Stomach (tissue), 9 donors: Measurements from ENCODE around the gene MALAT1. TPM values are rescaled to one million over a fixed set of nuclear protein-coding genes. Genes with fewer than 3 reads are reported as not detected.
"Not testable (repeated sequence)": the region's sequence is repeated elsewhere in the genome, so short reads cannot be mapped to it uniquely, and the experiment has no call there.

Experiments
- DNase-seq, 2 donors: peaks; one replicate each; pipeline versions ENCODE4 v3.0.0 to v3.0.0-alpha.2; 2013 to 2019
- H3K27ac ChIP-seq, 5 donors: fragments of 200-600 bp in 4 of 5; sonication (generic) in 4 of 5; one replicate each; pipeline ENCODE4 v1.5.1; 2013 to 2019; ENCODE audit warnings: mild to moderate bottlenecking in 1 of 5, moderate library complexity in 1 of 5
- H3K27me3 ChIP-seq, 3 donors: fragments of 200-600 bp; sonication (generic); one replicate each; pipeline ENCODE4 v1.5.1; 2017 to 2019; ENCODE audit warnings: mixed run types in 1 of 3
- H3K36me3 ChIP-seq, 4 donors: fragments of 200-600 bp; sonication (generic); 1 replicate in 3 of 4; 2 replicates in 1 of 4; pipeline ENCODE4 v1.5.1; 2016 to 2019
- H3K4me1 ChIP-seq, 4 donors: fragments of 200-600 bp; sonication (generic); one replicate each; pipeline ENCODE4 v1.5.1; 2016 to 2019
- H3K4me3 ChIP-seq, 4 donors: fragments of 200-600 bp; sonication (generic) in 3 of 4; one replicate each; pipeline ENCODE4 v1.5.1; 2016 to 2019; ENCODE audit warnings: mild to moderate bottlenecking in 1 of 4
- H3K9me3 ChIP-seq, 4 donors: fragments of 200-600 bp; sonication (generic); one replicate each; pipeline ENCODE4 v1.5.1; 2016 to 2019
- CTCF ChIP-seq, 7 experiments: fragments of 450-650 bp in 4 of 7; fragments of 200-600 bp in 3 of 7; sonication (generic) in 3 of 7; IDR thresholded peaks; one replicate each; pipeline ENCODE4 v1.5.1; 2016 to 2019; ENCODE audit warnings: antibody characterized with exemption in 7 of 7, control low read depth in 2 of 7, mild to moderate bottlenecking in 1 of 7
- EP300 ChIP-seq: sonication (generic); formaldehyde crosslinking; IDR thresholded peaks from one replicate; pipeline ENCODE4 v1.6.1; 2017; ENCODE audit warnings: antibody characterized with exemption
- POLR2A ChIP-seq, 4 donors: fragments of 450-650 bp; IDR thresholded peaks; one replicate each; pipeline ENCODE4 v1.6.1; 2016; ENCODE audit warnings: antibody characterized with exemption in 4 of 4, control low read depth in 2 of 4, mild to moderate bottlenecking in 1 of 4, moderate library complexity in 1 of 4
- POLR2AphosphoS5 ChIP-seq, 3 donors: sonication (generic); formaldehyde crosslinking; IDR thresholded peaks; one replicate each; pipeline ENCODE4 v1.6.1; 2016; ENCODE audit warnings: antibody characterized with exemption in 3 of 3
- WGBS, 5 donors: extraction: QIAGEN DNeasy Blood & Tissue Kit in 3 of 5; methylation state at CpG; one replicate each; pipeline versions ENCODE4 v1.1.5 to v1.1.7; 2013 to 2018; 5-methylcytosine and 5-hydroxymethylcytosine counted together
- intact Hi-C: fragments of 100-400 bp; cut with DNase I; formaldehyde crosslinking; loops from one replicate; pipeline ENCODE4 v1.15.1; 2023; ENCODE audit warnings: low total_unique reads
- polyA plus RNA-seq, 3 donors: library from polyadenylated mRNA; stranded (reverse); fragments of 200-250 nt; gene quantifications; one replicate each; pipeline ENCODE4 v1.2.3, GENCODE V29; 2013
- total RNA-seq, 5 donors: library from RNA; depleted of rRNA; stranded (reverse); fragments of >200 nt; gene quantifications; one replicate each; pipeline versions ENCODE4 v1.1.0 to v1.2.3, GENCODE V29; 2014 to 2016
- donor health status: healthy with polysubstance abuse.
- donor health status: Bipolar disorder and iron deficiency.
- donor health status: healthy.

The MALAT1 gene
- total and polyA plus RNA-seq, 8 donors, result 124 to 39,496 (median 11,695) TPM

GRCh38 chr11:65516135-65516968 lies 17.5 kb downstream of the MALAT1 start:
- H3K4me1 ChIP-seq, result no peaks in the 10 kb centered on the region
- DNase-seq, result no peak
- intact Hi-C loops, result no loop called here
- H3K9me3 ChIP-seq, result no peaks in the 10 kb centered on the region
- no peaks in the 10 kb centered on the region for H3K36me3 ChIP-seq
- no peak overlapping the region for H3K27ac ChIP-seq
- no peak for TF ChIP-seq POLR2AphosphoS5 (IDR thresholded peaks at IDR 0.05)
- TF ChIP-seq CTCF (IDR thresholded peaks at IDR 0.05), result no peak
- no peak for TF ChIP-seq POLR2A (IDR thresholded peaks at IDR 0.05)
- TF ChIP-seq EP300, result no peak
- H3K4me3 ChIP-seq, result no peak overlapping the region
- H3K27me3 ChIP-seq, result no peaks in the 10 kb centered on the region
- WGBS, 5 donors, result 54 to 80% (median 75%) methylated on average over 4 to 5 of the region's 5 CpGs

GRCh38 chr11:65518941-65519549 lies 20.2 kb downstream of the MALAT1 start:
- H3K4me1 ChIP-seq, result peaks cover 2 to 11% (median 7%) of the 10 kb centered on the region in 4 donors
- H3K4me3 ChIP-seq, intact Hi-C loops, H3K9me3 ChIP-seq, H3K36me3 ChIP-seq, DNase-seq, H3K27ac ChIP-seq, H3K27me3 ChIP-seq: not testable (repeated sequence)
- 90 to 97% (median 92%) methylated on average over 8 of the region's 8 CpGs for WGBS, 5 donors

- peak in 1 of 2 donors; percentile 31 for DNase-seq
- H3K4me1 ChIP-seq, result peaks cover 21 to 34% (median 29%) of the 10 kb centered on the region in 4 donors
- H3K9me3 ChIP-seq, H3K4me3 ChIP-seq, intact Hi-C loops, H3K27ac ChIP-seq, H3K36me3 ChIP-seq, H3K27me3 ChIP-seq: not testable (repeated sequence)
- 75 to 84% (median 80%) methylated on average over 18 to 20 of the region's 20 CpGs for WGBS, 5 donors
Observed at GRCh38 chr11:65521777-65522521, 23.1 kb downstream of the MALAT1 start.

- peak in 1 of 2 donors; percentile 24 for DNase-seq
- 52 to 70% (median 61%) methylated on average over 18 of the region's 18 CpGs for WGBS, 5 donors
- Histone ChIP-seq H3K36me3 (peaks cover 15 to 19% (median 18%) of the 10 kb centered on the region in 4 donors), H3K27ac (peak overlapping the region in 3 of 5 donors; percentile 88 to 95 (median 91)), H3K4me1 (peaks cover 21 to 42% (median 33%) of the 10 kb centered on the region in 4 donors)
- H3K4me3 ChIP-seq, H3K27me3 ChIP-seq, H3K9me3 ChIP-seq, intact Hi-C loops: not testable (repeated sequence)
Observed at GRCh38 chr11:65522718-65523630, 24.1 kb downstream of the MALAT1 start.

GRCh38 chr11:65523631-65523968 lies 24.8 kb downstream of the MALAT1 start:
- Histone ChIP-seq H3K27ac (peak overlapping the region in 3 of 5 donors; percentile 88 to 95 (median 91)), H3K36me3 (peaks cover 16 to 25% (median 24%) of the 10 kb centered on the region in 4 donors), H3K4me1 (peaks cover 21 to 46% (median 33%) of the 10 kb centered on the region in 4 donors)
- H3K4me3 ChIP-seq, H3K27me3 ChIP-seq, DNase-seq, intact Hi-C loops, H3K9me3 ChIP-seq: not testable (repeated sequence)
- WGBS, 5 donors, result 77 to 95% (median 90%) methylated on average over 7 of the region's 7 CpGs
